Measurements from ENCODE around the gene BTBD10. TPM values are rescaled to one million over a fixed set of nuclear protein-coding genes. Genes with fewer than 3 reads are reported as not detected.

BTBD10 gene
- polyA plus RNA-seq (2013, experiment 1 of 2; ENCODE audit: insufficient read length) = 32.3 TPM
- polyA plus RNA-seq (2013, experiment 2 of 2; ENCODE audit: insufficient read length) = 32.7 TPM

DNA sequence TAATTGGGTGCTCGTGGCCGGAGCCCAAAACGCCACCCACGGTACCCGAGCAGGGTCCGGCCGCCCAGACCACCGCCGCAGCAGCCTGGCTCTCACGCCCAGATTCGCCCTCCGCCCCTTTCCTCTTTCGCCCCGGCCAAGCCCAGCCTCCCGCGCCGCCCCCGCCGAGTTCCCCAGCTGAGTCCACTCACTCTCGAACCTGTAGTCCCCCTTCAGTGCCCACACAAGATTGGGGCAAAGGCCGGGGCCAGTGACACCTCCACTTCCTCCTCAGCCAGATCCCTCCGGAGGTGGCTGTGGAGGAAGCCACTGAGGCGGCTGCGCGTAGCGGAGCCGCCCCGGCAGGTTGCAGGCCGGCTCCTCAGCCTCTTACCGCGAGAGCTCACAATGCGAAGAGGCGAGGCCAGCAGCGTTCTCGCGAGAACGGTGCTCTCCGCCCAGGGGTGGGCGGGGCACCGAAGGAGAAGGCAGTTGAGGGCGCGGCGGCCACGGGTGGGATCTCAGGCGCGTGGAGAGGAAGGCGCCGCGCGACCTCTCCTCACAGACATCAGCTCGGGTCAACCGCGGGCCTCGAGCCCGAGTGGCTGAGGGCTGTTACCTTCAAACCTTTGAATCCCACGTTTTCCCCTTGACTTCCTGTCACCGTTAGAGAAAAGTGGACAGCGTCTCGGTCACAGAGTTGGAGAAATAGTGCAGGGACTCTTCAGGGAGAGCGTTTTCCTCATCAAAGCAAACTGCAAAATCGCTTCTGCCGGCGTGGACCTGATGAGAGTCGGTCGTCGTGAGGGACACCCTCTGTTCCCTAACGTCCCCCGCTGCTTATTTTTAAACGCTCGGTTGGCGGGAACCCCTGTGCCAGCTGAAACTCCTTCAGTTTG is at the start of gene BTBD10:
Gene BTBD10 (minus strand): TSS at position 322 of the 878 bp plus-strand sequence. CDS start 18,098 bp downstream, outside the sequence.
- DNase-seq = peak; percentile 95

- no peak for DNase-seq
Observed at GRCh38 chr11:13503393-13503792, 40.4 kb upstream of the BTBD10 start.

- DNase-seq = no peak
Observed at GRCh38 chr11:13502492-13502891, 39.5 kb upstream of the BTBD10 start.

- no peak for DNase-seq
Observed at GRCh38 chr11:13495929-13496328, 32.9 kb upstream of the BTBD10 start, which contains the start of gene PTH. PTH (minus strand) TSS chr11:13495997; CDS start chr11:13492855, 3,142 bp downstream.

GRCh38 chr11:13494051-13494450 is 31.0 kb upstream of the BTBD10 start:
- DNase-seq = no peak

GRCh38 chr11:13487661-13488030 is 24.6 kb upstream of the BTBD10 start:
- DNase-seq = no peak

DNA sequence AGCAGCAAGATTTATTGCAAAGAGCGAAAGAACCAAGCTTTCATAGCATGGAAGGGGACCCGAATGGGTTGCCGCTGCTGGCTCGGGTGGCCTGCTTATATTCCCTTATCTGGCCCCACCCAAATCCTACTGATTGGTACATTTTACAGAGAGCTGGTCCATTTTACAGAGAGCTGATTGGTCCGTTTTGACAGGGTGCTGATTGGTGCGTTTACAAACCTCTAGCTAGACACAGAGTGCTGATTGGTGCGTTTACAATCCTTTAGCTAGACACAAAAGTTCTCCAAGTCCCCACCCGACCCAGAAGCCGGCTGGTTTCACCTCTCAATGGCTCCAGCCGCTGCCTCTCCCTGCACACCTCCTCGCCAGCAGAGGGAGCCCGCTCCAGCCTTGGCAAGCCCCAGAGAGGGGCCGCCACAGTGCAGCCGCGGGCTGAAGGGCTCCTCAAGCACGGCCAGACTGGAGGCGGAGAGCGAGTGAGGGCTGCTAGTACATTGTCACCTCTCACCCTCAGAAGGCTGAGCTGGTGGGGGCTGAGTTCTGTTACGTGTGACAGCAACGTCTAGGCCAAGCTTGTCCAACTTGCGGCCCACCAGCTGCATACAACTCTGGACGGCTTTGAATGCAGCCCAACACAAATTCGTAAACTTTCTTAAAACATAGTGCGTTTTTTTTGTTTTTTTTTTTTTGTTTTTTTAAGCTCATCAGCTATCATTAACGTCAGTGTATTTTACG is 24.1 kb upstream of the BTBD10 start:
- DNase-seq = peak; percentile 15

DNA sequence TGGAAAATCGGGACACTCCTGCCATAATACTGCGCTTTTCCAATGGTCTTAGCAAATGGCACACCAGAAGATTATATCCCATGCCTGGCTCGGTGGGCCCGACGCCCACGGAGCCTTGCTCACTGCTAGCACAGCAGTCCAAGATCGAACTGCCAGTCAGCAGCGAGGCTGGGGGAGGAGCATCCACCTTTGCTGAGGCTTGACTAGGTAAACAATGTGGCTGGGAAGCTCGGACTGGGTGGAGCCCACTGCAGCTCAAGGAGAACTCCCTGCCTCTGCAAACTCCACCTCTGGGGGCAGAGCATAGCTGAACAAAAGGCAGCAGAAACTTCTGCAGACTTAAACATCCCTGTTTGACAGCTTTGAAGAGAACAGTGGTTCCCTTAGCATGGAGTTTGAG is 17.2 kb upstream of the BTBD10 start:
- DNase-seq = no peak

DNA sequence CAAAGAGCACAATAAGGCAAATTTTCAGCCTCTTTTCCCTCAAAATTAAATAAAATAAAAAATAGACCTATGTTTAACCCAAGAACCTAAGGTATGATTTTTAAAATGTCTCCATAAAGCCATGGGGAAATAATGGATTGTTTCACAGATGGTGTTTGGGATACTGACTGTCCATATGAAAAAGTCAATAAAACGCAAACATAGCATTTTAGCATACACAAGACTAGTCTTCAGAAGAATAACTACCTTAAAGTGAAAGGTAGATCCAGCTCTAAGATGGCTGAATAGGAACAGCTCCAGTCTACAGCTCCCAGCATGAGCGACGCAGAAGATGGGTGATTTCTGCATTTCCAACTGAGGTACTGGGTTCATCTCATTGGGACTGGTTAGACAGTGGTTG is 16.7 kb upstream of the BTBD10 start:
- no peak for DNase-seq

GRCh38 chr11:13475091-13475490 is 12.1 kb upstream of the BTBD10 start:
- DNase-seq = no peak

DNA sequence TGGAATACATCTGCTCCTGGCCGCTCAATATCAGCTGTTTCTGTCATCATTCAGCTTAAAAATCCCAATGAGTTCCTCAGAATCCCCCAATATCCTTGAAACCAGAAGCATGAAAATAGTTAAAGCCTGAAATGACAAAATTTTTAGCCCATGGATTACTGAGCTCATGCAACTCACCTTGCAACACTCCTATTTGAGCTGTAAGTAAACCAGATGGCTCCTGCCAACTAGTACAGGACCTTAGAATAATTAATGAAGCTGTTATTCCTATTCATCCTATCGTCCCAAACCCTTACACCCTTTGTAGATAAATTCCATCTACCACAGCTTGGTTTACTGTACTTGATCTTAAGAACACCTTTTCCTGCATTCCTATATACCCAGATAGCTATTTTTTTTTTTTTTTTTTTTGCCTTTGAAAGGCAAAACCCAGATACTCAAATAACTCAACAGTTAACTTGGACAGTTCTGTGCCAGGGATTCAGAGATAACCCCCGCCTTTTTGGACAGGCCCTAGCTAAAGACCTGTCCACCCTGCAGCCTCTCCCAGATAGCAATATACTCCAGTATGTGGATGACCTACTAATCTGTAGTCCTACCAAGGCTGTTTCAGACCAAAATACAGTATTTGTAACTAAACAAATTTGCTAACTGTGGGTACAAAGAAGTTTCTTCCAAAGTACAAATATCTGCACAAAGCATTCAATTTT is 10.1 kb upstream of the BTBD10 start:
- DNase-seq = no peak

GRCh38 chr11:13468750-13469149 is 5.7 kb upstream of the BTBD10 start:
- no peak for DNase-seq

GRCh38 chr11:13465909-13466371 is 2.9 kb upstream of the BTBD10 start:
- peak; percentile 39 for DNase-seq

DNA sequence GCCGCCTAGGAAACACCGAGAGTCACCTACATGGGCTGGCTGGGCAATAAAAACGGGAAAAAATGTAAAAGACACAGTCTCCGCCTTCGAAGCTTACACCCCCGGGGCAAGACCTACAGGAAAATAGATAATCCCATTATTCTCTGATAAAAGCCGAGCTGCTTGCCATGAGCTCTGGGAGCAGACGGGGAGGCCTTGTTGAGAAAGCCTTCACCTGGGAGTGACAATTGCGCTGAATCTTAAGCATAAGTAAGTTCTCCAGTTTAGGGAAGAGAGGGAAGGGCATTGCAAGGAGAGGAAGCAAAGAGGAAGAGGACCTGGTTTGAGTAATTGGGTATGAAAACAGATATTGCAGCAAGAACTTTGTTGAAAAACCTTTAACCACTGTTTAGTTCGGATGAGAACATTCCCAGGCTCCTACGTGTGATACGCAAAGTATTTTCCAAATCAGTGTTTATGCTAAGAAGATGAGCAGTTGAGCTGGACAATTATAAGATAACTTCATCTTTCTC is 813 bp upstream of the BTBD10 start:
- DNase-seq = no peak

- DNase-seq = peak; percentile 36
Observed at GRCh38 chr11:13462311-13462900, 616 bp downstream of the BTBD10 start.

- no peak for DNase-seq
Observed at GRCh38 chr11:13461291-13461690, 1.7 kb downstream of the BTBD10 start.

DNA sequence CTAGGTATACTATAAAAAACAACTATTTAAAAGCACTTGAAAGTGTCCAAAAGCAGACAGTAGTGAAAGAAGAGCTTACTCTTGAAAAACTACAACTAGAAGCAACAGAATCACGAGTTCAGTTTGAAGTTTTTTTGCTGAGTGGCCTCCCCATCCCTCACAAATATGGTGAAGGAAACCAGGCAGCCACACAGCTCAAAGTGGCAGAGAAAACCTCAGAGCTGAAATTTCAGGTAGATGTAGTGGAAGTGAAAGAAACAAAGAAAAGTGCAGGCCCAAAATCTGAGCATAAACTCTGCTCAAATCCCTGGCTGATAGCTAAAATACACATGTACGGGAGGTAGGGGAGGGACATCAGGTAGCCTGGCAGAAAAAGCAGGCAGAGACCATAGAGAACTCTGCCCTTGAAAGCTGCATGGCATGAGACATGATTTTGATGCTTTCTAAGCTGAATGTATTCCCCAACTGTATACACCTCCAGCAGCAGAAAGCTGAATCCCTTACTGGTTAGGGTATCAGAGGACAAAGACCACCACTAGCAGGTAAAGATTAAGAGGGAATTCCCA is 12.1 kb downstream of the BTBD10 start:
- no peak for DNase-seq

DNA sequence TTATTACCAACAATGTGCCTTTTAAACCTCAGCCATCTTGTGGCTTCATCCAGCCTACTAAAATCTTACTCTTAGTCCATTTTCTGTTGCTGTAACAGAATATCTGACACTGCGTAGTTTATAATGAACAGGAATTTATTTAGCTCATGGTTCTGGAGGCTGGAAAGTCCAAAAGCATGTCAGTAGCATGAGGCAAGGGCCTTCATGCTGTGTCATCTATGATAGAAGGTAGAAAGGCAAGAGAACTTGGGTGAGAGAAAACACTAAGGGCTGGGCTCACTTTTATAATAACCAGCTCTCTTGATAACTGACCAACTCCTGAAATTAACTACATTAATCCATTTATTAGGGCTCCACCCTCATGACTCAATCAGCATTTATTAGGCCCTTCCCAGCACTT is 13.5 kb downstream of the BTBD10 start:
- DNase-seq = no peak

DNA sequence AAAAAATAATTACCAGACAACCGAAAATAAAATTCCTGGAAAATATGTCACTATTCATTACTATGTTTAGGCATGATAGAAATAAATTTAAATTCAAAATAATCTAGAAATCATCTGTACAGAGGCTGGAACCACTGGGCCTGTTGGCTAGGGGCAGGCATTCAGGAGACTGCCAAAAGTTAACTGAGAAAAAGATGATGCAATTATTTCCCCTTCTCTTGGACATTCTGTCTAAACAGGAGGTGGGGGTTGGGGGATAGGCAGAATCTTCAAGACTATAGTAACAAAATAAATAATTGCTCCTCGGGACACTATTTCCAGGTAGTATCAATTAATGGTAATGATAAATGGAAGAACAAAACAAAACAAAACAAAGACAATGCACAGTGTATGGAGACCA is 14.1 kb downstream of the BTBD10 start:
- peak; percentile 43 for DNase-seq

DNA sequence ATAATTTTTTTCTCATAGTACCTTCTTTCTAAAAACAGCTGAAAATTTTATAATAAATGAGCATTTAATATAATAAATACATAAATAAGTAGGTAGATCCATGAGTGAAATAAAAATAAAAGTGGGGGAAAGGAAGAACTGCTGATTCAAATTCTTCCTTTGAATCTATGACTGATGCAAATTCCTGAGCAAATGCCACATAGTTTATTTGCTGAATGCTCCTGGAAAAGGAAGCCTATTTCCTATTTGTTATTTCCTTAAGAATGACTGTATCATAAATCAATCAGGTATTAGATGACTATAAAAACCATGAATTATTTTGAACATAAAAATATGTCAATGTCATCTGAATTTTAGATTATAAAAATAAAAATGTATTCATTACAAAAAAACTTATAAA is 16.6 kb downstream of the BTBD10 start:
- DNase-seq = peak; percentile 55

DNA sequence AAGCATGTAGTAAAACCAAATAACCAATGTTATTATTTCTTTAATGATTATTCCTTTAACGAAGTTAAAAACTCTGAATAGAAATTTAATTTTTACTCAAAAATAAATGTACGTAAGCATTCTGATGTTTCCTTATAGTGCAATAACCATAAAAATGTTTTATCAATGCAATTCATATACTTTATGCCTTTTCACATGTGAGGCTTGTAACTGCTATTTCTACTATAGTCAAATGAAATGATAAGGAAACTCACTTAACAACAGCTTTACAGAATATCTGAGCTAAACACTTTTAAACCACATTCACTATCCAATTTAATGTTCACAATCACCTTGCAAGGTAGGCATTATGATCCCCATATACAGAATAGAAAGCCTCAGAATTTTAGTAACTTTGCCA is 17.4 kb downstream of the BTBD10 start:
- DNase-seq = no peak
